K562 (cell line): Measurements from ENCODE around the gene INPP5K. TPM values are rescaled to one million over a fixed set of nuclear protein-coding genes. Genes with fewer than 3 reads are reported as not detected.

ENCODE experiments used
- CCNT2 ChIP-seq: IDR thresholded peaks from 2 replicates; pipeline ENCODE4 v1.6.1; 2011; ENCODE audit warnings: borderline replicate concordance, low read depth, mild to moderate bottlenecking, moderate library complexity, mixed read lengths, low read length; ENCODE audit not compliant: insufficient read length; ENCODE audit errors: extremely low read depth
- CTBP1 ChIP-seq: fragments of 450-650 bp; IDR thresholded peaks from 2 replicates; pipeline ENCODE4 v1.6.1; 2016; ENCODE audit warnings: borderline replicate concordance
- ETV5 ChIP-seq: sonication (generic); formaldehyde crosslinking; IDR thresholded peaks from 2 replicates; pipeline ENCODE4 v1.4.0; 2020; ENCODE audit warnings: low read depth, mild to moderate bottlenecking, missing genetic modification reagents
- FOXK2 ChIP-seq, 2 experiments: fragments of 450-650 bp; IDR thresholded peaks in 1 of 2; conservative IDR thresholded peaks in 1 of 2; 2 replicates each; pipeline ENCODE4 v1.6.1; 2016; ENCODE audit warnings: low read depth in 2 of 2, mild to moderate bottlenecking in 1 of 2
- GATA2 ChIP-seq: sonication (generic); formaldehyde crosslinking; IDR thresholded peaks from 2 replicates; pipeline ENCODE4 v1.4.0; 2020; ENCODE audit warnings: mild to moderate bottlenecking, missing genetic modification reagents
- GTF2F1 ChIP-seq: IDR thresholded peaks from 2 replicates; pipeline ENCODE4 v1.6.1; 2011; ENCODE audit warnings: low read depth, low read length, improper control_type of control experiment
- HDGF ChIP-seq: fragments of 450-650 bp; IDR thresholded peaks from 2 replicates; pipeline ENCODE4 v1.6.1; 2016
- IFI16 ChIP-seq: fragments of 250-450 bp; sonication (Bioruptor Pico); IDR thresholded peaks from 2 replicates; pipeline ENCODE4 v2.1.2; 2022; ENCODE audit warnings: mild to moderate bottlenecking, inconsistent platforms
- KAT2B ChIP-seq: IDR thresholded peaks from one replicate; pipeline ENCODE4 v1.6.1; 2012; ENCODE audit warnings: low read depth, mild to moderate bottlenecking, control low read depth, inconsistent platforms, low read length, moderate library complexity
- MITF ChIP-seq: IDR thresholded peaks from 2 replicates; pipeline ENCODE4 v1.6.1; 2014; ENCODE audit warnings: antibody characterized with exemption
- PCBP1 ChIP-seq: fragments of 200-400 bp; formaldehyde crosslinking; IDR thresholded peaks from 2 replicates; pipeline ENCODE4 v1.6.1; 2018; ENCODE audit warnings: mild to moderate bottlenecking, low read depth, low read length; ENCODE audit not compliant: poor library complexity, severe bottlenecking
- POLR2AphosphoS2 ChIP-seq: IDR thresholded peaks from 2 replicates; pipeline ENCODE4 v1.6.1; 2012; ENCODE audit warnings: low read length, improper control_type of control experiment
- PPARD ChIP-seq: fragments of 250-450 bp; sonication (Bioruptor Pico); IDR thresholded peaks from 2 replicates; pipeline ENCODE4 v1.8.0; 2022; ENCODE audit warnings: inconsistent platforms, mild to moderate bottlenecking, moderate library complexity
- VEZF1 ChIP-seq: fragments of 200-800 bp; sonication (Bioruptor generic); IDR thresholded peaks from 2 replicates; pipeline ENCODE4 v1.6.1; 2017; ENCODE audit warnings: missing genetic modification characterization, missing compliant biosample characterization
- ZNF146 ChIP-seq: IDR thresholded peaks from one replicate; pipeline ENCODE4 v1.6.1; 2018; ENCODE audit warnings: missing compliant biosample characterization; ENCODE audit not compliant: unreplicated experiment
- ZNF444 ChIP-seq: fragments of 250-450 bp; sonication (Bioruptor Pico); IDR thresholded peaks from 2 replicates; pipeline ENCODE4 v1.4.0; 2020; ENCODE audit warnings: mild to moderate bottlenecking, moderate library complexity
- ZNF717 ChIP-seq: fragments of 250-450 bp; sonication (Bioruptor Pico); IDR thresholded peaks from 2 replicates; pipeline ENCODE4 v1.5.0; 2021
- polyA plus RNA-seq, 8 experiments: library from polyadenylated mRNA; depleted of rRNA in 4 of 8; stranded (reverse) in 5 of 8; unstranded in 3 of 8; fragments of >200 nt; fragmentation: Nextera tagmentation in 2 of 8; fragmentation: Illumina TruSeq in 1 of 8; extraction: Ambion mirVana in 2 of 8; extraction: Trizol in 1 of 8; gene quantifications; 2 replicates each; pipeline versions ENCODE4 v1.2.1 to v1.2.3, GENCODE V29; 2011 to 2014; ENCODE audit warnings: inconsistent platforms in 1 of 8, missing spikeins in 1 of 8
- total RNA-seq, 7 experiments: library from RNA; depleted of rRNA in 6 of 7; stranded (reverse); fragments of >200 nt in 6 of 7; fragmentation: Illumina TruSeq in 2 of 7; extraction: Trizol in 2 of 7; gene quantifications; 2 replicates each; pipeline versions ENCODE4 v1.2.1 to v1.2.3, GENCODE V29; 2011 to 2021; ENCODE audit warnings: low replicate concordance in 1 of 7
- TF ChIP-seq, protein P1 (sequence below): fragments of 450-650 bp; IDR thresholded peaks from 2 replicates; pipeline ENCODE4 v1.6.1; 2016

The INPP5K gene
- total and polyA plus RNA-seq, 9 of the 15 experiments (the other 6 are each of a cell fraction or from before 2014, with no cell fraction given): 0.63 to 15.1 (median 10.1) TPM

GRCh38 chr17:1516388-1517161 lies at the start of gene INPP5K (continued):
- TF ChIP-seq, protein P1, sequence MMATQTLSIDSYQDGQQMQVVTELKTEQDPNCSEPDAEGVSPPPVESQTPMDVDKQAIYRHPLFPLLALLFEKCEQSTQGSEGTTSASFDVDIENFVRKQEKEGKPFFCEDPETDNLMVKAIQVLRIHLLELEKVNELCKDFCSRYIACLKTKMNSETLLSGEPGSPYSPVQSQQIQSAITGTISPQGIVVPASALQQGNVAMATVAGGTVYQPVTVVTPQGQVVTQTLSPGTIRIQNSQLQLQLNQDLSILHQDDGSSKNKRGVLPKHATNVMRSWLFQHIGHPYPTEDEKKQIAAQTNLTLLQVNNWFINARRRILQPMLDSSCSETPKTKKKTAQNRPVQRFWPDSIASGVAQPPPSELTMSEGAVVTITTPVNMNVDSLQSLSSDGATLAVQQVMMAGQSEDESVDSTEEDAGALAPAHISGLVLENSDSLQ: peak; percentile 70
- TF ChIP-seq ETV5 (CRISPR knock-in tag) (peak; percentile 17; the same call in 1 of the 2 replicates), PPARD (no peak), POLR2AphosphoS2 (peak; percentile 85; the same call in 1 of the 2 replicates), CCNT2 (peak; percentile 56), ZNF717 (CRISPR knock-in tag) (no peak), GATA2 (CRISPR knock-in tag) (no peak), KAT2B (no peak), MITF (no peak), ZNF146 (no peak), VEZF1 (peak; percentile 33; the same call in 1 of the 2 replicates), CTBP1 (peak; percentile 89), IFI16 (CRISPR knock-in tag) (no peak), FOXK2 (conservative IDR thresholded peaks at IDR 0.05 in 1 of 2, IDR thresholded peaks at IDR 0.05 in 1 of 2; ENCODE audit: low read depth in 2 of 2) (peak; percentile 67 to 75; a peak in 3 of 4 replicates), GTF2F1 (no peak), ZNF444 (no peak), HDGF (no peak), PCBP1 (no peak)
